NCI-H2029 treated with DMSO at 0.1 percent for 48 hours (cell line): ENCODE measurements around the gene DACH2.

Experiments
- DNase-seq: peaks from one replicate; lab custom pipeline; 2025; lab: John Stamatoyannopoulos, UW

DACH2 gene

GRCh38 chrX:86322913-86323312, 174.7 kb downstream of the DACH2 start:
- no peak for DNase-seq

GRCh38 chrX:86329174-86329573, 180.9 kb downstream of the DACH2 start:
- DNase-seq: no peak

- DNase-seq: no peak
Observed at GRCh38 chrX:86348669-86349068, 200.4 kb downstream of the DACH2 start.

DNA sequence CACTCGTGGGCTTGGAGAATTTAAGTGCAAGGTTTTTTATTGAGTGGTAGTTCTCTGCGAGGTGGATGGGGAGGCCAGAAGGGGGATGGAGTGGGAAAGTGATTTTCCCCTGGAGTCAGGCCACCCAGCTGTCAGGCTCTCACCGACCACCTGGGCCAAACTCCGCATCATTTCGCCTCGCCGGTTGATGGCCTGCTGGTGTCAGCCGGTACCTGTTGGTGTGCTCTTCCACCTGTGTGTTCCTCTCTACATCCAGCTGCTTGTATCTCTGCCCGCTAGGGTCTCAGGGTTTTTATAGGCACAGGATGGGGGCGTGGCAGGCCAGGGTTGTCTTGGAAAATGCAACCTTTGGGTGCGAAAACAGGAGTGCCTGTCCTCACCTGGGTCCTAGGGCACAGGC, 200.9 kb downstream of the DACH2 start:
- no peak for DNase-seq

DNA sequence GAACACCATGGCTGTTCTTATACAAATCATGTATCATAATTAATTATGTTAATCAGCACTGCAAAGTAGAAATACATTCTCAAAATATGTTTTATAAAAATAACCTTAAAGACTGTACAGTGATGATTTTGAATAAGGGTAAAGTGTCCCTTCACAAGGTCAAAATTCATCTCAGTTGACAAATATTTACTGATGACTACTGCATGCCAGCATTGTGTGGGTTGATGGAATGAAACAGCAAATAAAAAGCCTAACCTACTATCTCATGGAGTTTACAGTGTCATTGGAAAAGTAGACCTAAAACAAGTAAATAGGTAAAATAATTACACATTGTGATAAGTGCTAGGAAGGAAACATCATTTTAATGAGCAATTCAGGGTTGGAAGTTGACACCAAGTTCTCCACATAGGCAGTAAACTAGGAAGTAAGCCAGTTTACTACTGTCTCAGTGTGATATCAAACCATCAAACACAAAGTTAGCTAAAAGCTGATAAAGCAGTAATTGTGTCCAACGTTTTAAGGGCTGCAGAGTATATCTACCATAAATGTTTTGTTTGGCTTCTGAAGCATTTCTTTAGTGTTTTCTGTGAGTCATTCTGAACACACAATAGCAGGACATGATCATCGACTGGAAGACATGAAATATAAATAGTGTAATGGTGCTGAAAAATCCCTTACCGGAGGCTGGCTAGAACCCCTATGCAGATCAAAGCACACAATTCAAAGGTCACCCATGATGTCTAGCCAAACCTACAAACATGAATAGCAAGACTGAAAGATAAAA, 221.8 kb downstream of the DACH2 start:
- no peak for DNase-seq

DNA sequence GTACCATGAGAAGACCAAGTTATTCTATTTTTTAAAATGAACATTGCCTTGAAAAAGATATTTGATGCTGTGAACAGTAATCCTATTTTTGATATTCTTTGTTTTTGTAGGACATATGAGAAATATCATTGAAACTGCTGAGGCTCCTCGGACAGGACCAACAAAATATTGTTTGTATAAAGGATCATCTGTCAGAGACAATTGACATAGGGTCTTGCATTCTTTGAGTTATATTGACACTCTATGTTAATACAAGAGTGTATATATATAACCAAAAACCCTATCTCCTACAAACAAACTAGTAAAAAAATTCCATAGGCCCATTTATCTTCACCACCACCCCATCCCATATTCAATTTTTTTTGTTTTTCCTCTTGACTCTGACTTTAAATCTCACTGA, 222.7 kb downstream of the DACH2 start:
- DNase-seq: no peak

DNA sequence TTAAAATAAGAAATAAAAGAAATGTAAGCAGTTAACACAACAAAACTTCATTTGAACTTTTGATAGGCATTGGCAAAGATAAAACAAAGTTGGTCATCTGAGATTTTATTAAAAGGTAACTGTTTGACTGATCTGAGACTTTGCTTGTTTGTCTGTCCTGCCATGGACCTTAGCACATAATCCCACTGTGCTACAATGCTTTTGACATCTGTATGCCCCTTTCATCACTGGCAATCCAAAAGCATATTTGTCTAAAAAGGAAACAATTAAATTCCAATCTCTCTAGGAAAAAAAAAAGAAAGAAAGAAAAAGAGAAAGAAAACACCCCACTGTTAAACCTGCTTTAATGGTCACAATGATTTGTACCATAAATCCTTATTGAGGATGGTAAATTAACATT, 231.0 kb downstream of the DACH2 start:
- no peak for DNase-seq

DNA sequence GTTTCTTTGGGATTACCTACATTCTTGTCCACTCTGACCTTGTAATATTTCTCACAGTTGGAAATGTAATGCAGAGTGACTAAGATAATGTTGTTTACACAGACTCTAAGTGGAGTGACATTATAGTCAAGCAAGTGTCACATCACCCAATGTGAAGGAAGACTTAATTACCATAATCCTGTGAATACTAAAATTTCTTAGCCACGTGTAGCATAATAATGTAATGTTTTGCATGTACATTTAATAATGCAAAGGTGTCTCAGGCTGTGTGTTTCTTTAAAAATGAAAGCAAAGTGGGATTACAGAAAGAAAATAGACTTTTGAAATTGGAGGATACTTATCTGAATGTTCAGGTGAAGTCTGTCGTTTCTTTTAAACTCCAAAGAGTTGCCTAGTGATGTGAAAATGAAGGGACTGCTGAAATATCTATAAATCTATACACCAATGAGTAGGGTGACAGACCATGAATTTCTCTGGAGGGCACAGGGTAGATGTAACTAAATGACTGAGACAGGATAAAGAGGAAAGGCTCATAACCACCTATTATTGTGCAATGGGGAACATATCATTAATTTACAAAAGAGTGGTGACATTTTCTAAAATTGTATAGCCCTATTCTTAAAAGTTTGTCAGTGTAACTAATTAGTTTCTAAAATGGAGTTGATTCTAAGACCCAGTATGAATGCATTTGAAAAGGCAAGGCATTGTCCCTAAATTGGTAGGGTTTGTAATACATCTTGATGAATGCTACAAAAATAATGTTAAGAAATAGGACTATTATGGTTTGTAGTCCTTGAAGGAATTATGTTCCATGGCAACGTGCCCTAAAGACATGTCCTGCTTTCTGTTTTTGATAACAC, 235.7 kb downstream of the DACH2 start:
- no peak for DNase-seq

DNA sequence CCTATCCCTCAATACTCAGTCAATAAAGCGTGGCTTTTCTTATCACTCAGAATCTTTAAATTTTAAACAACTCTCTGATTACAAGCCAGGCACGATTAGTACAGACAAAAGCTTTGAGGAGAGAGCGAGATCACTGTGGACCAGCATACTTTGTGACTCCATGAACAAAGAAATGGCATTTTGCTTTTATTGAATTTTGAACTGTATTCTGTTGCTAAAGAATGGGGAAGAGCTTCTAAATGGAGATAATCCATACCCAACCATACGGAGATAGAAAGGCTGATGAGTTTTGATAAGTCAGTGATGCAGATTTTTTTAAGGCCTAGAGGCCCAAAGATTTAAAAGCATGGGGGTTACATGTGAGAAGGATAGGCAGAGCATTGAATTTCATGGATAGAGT, 259.1 kb downstream of the DACH2 start:
- DNase-seq: no peak

DNA sequence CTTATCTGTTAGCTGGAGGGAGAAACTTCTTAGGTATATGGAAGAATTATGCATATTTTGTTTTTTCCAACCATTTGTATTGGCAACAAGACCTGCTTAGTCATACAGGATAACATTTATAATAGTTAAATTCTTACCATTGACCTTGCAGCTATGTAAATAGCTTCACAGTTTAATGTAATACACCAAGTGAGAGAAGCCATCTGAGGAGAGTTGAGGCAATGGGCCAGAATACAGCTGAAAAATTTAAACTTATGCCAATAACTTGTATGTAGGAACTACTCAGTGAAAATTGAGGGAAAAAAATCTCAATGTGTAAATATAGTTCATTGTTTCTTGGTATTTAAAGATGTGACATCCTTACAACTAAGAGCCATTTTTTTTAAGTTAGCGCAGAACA, 273.5 kb downstream of the DACH2 start:
- DNase-seq: no peak

GRCh38 chrX:86436116-86436515, 287.9 kb downstream of the DACH2 start:
- no peak for DNase-seq

DNA sequence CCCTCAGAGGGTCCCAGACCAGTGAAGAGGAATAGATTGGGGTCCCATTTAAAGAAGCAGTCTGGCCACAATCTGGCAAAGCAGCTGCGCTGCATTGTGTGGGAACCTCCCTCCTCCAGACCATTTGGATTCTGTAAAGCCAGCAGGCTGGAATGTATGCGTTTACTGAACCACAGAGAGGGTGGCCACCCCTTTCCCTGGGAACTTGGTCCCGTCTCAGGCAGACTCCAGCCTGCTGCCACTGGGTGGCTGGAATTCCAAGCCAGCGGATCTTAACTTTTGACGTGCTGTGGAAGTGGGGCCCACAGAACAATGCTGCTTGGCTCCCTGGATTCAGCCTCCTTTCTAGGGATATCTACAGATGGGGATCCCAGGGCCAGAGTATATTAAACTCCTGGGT, 307.2 kb downstream of the DACH2 start:
- no peak for DNase-seq

DNA sequence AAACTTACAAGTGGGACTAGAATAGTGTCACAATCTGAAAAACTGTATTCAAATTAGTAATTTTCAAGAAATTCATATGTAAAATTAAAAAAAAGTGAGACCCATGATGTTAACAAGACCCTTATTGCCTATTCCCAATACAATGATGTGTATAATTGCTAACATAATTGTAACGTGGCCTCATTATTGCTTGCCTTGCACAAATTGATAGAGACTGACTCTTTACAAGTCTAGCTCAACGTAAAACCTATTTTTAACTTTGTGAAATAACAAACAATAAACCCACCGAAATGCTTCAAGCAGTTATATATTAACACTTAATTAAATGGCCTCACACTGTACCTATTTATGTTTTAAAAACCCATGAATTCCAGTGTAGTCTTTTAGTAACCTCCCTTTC, 312.5 kb downstream of the DACH2 start:
- DNase-seq: no peak

DNA sequence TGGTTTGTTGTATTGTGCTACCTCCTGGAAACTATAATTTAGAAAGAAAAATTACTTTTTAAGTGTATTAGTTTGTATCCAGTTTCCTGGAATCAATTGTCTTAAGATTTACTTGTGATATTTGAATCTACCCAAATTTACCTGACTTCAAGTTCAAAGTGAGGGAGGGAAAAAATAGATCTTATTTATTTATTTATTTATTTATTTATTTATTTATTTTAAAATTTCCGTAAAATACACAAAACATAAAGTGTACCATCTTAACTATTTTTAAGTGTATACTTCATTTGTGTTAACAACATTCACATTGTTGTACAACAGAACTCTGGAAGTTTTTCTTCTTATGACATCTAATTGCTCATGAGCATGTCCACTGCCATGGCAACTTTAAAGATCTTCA, 356.0 kb downstream of the DACH2 start:
- no peak for DNase-seq

- no peak for DNase-seq
Observed at GRCh38 chrX:86507331-86507730, 359.1 kb downstream of the DACH2 start.

GRCh38 chrX:86579777-86580176, 431.5 kb downstream of the DACH2 start:
- DNase-seq: no peak

DNA sequence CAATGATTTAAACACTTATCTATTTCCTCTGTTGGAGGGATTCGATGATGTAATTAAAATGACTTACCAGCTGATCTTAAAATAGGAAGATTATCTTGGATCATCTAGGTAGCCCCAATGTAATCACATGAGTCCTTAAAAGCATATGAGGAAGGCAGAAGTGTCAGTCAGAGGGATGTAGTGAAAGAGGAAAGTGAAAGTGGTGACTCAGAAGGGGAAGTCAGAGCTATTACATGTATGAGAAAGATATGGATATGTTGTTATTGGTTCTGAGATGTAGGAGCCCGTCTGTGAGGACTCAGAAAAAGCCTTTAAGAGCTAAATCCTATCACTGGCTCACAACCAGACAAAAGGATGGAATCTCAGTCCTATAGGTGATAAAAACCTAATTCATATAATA, 456.4 kb downstream of the DACH2 start:
- DNase-seq: no peak

DNA sequence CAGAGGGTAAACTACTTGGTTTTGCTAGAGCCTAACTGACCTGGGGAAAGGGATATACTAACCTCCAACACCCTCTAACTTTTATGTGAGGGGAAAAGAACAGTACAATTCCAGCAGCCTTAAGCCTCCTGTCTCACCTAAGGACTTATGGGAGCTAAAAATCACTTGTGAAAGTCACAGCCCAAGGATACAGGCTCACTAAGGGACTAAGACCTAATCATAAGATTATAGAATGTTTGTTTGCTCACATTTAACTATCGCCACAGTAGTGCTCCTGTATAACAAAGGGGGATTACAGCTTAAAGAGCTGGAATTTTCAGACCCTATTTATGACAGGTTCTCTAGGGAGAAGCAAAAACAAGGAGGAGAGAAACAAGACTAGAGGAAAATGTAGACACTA, 548.7 kb downstream of the DACH2 start:
- no peak for DNase-seq

- DNase-seq: no peak
Observed at GRCh38 chrX:86711531-86712180, 563.4 kb downstream of the DACH2 start.

DNA sequence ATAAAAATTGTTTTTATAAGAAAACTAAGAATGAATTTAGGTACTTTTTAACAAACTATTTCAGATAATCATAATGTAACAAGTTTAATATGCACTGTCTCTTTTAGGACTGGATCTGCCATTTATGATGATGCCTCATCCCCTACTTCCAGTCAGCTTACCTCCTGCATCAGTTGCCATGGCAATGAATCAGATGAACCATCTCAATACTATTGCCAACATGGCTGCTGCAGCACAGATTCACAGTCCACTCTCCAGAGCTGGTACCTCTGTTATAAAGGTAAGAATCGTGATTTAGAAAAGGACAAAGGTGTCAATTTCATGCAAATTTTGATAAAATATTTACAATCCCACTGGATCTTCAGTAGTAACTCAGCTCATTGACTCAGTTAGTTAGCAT, 566.2 kb downstream of the DACH2 start:
- DNase-seq: no peak

DNA sequence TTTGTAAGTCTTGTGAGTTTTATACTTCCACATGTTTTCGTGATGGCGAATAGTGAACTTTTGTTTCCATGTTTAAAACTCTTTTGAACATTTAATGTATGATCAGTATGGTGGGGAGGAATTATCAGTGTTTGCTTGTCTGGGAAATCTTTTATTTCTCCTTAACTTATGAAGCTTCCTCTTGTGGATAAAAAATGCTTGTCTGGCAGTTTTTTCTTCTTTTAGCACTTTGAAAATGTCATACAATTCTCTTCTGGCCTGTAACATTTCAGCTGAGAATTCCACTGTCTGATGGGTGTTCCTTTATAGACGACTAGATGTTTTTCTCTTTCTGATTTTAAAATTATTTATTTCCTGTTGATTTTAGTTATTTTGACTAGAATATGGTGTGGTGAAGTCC, 576.0 kb downstream of the DACH2 start:
- no peak for DNase-seq

DNA sequence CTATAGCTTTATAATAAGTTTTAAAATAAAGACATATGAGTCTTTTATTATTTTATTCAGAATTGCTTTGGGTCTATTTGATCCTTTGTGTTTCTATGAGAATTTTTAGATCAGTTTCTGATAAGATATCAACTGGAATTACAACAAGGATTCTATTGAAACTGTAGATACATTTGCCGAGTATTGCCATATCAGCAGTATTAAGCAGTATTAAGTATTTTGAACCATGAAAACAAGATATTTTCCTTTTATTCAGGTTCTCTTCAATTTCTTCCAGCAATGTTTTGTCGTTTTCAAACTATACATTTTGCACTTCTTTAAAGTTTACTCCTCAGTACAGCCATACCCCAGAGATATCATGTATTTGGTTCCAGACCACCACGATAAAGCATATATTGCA, 598.8 kb downstream of the DACH2 start:
- no peak for DNase-seq

DNA sequence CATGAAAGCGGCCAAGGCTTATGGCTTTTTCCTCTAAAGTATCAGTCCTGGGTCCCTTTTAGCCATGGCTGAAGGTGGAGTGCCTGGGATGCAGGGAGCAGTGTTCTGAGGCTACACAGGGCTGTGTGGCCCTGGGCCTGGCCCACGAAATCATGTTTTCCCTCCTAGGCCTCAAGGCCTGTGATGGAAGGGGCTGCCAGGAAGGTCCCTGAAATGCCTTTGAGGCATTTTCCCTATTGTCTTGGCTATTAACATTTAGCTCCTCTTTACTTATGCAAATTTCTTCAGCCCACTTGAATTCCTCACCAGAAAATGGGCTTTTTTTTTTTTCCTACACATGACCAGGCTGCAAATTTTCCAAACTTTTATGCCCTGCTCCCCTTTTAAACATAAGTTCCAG, 657.0 kb downstream of the DACH2 start:
- no peak for DNase-seq
